GM12875 (cell line): ENCODE data around the gene ACCS.

Experiments used
- H3K4me3 ChIP-seq: one replicate; pipeline ENCODE4 v1.5.1; 2011; ENCODE audit warnings: low read depth, low read length, control low read depth
- CTCF ChIP-seq: IDR thresholded peaks from 2 replicates; pipeline ENCODE4 v1.5.1; 2011; ENCODE audit warnings: low read depth, mild to moderate bottlenecking, control low read depth, inconsistent platforms, low read length, moderate library complexity, borderline replicate concordance; ENCODE audit not compliant: insufficient read depth

ACCS gene

GRCh38 chr11:44036811-44037657 is 29.0 kb upstream of the ACCS start:
- TF ChIP-seq CTCF, result peak; percentile 73
- H3K4me3 ChIP-seq, result no peak overlapping the region

GRCh38 chr11:44037658-44037998 is 28.4 kb upstream of the ACCS start:
- no peak overlapping the region for H3K4me3 ChIP-seq

GRCh38 chr11:44043157-44043556 is 22.9 kb upstream of the ACCS start:
- H3K4me3 ChIP-seq, result no peak overlapping the region
- no peak for TF ChIP-seq CTCF

More at GRCh38 chr11:44037658-44037998, 28.4 kb upstream of the ACCS start:
- no peak for TF ChIP-seq CTCF

- no peak for TF ChIP-seq CTCF
Observed at GRCh38 chr11:44046182-44046581, 19.9 kb upstream of the ACCS start.

GRCh38 chr11:44047298-44047697 is 18.8 kb upstream of the ACCS start:
- no peak for TF ChIP-seq CTCF
- no peak overlapping the region for H3K4me3 ChIP-seq

More at GRCh38 chr11:44046182-44046581, 19.9 kb upstream of the ACCS start:
- H3K4me3 ChIP-seq, result no peak overlapping the region

- no peak within 1 kb of the TSS for H3K4me3 ChIP-seq
- TF ChIP-seq CTCF, result no peak
Observed at GRCh38 chr11:44047931-44048431, 18.1 kb upstream of the ACCS start, which contains the start of gene ACCSL. ACCSL (plus strand) TSS chr11:44047981; CDS start chr11:44048037, 56 bp downstream.

- no peak for TF ChIP-seq CTCF
Observed at GRCh38 chr11:44049832-44050231, 16.2 kb upstream of the ACCS start.

More at GRCh38 chr11:44049832-44050231, 16.2 kb upstream of the ACCS start:
- no peak overlapping the region for H3K4me3 ChIP-seq
